Measurements from ENCODE around the gene CATSPER3. TPM values are rescaled to one million over a fixed set of nuclear protein-coding genes. Genes with fewer than 3 reads are reported as not detected.

CATSPER3 gene
- total RNA-seq, 5 donors from 2014 or later (not counting 1 experiment from before 2014, with no cell fraction given): 0.44 to 1.1 (median 0.93) TPM; not detected in 2

DNA sequence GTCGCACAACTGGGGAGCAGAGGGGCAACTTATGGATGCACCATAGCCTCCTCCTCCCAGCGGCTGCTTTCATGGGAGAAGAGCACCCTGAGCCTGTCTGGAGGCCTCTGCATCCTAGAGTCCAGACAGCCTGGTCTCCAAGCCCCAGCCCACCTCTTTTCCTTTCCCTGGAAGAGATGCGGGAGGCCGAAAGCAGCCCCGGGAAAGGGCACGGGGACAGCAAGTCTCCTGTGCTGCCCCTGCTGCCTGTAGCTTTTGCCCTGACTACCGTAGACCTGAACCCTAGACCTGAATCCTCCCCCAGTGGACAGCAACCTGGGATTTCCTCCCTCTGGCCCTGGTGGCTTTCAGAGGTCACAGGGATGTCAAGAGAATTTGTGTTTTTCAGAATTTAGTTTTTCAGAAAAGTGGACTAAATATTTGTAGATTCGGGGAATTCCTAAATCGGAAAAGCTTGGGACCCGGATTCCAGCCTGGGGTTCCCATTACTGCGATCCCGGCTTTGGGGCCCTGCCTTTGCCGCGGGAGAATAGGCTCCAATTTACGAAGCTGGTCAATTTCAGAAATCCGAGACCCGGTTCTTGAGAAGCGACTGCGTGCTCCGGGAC is 70.6 kb downstream of the CATSPER3 start:
- Histone ChIP-seq H3K4me1 (ENCODE audit: control insufficient read depth in 1 of 2, extremely low read depth in 1 of 2, insufficient read depth in 2 of 2, low read length in 2 of 2) (peaks cover 0 to 33% of the 10 kb centered on the region in 2 experiments), H3K27me3 (replicated peaks in 1 of 2; ENCODE audit: control insufficient read depth in 2 of 2, extremely low read depth in 1 of 2, insufficient read depth in 2 of 2, low read length in 1 of 2) (peaks cover 7 to 80% of the 10 kb centered on the region in 2 experiments), H3K4me3 (ENCODE audit: control insufficient read depth in 1 of 2, extremely low read depth in 1 of 2, low read length in 1 of 2) (peak overlapping the region in 1 of 2 donors; percentile 35), H3K36me3 (ENCODE audit: control insufficient read depth in 2 of 2, extremely low read depth in 1 of 2, insufficient read depth in 1 of 2, low read length in 1 of 2) (no peaks in the 10 kb centered on the region), H3K27ac (ENCODE audit: low read length) (no peak overlapping the region), H3K9me3 (no peaks in the 10 kb centered on the region)
- no peaks in the 10 kb centered on the region for H3K36me3 Mint-ChIP-seq
- no peaks in the 10 kb centered on the region for H3K9me3 Mint-ChIP-seq
- peaks cover 62 to 74% of the 10 kb centered on the region in 2 donors for H3K27me3 Mint-ChIP-seq
- ATAC-seq (replicated peaks in 1 of 4): no peak
- ChIA-PET POLR2A (no interaction called here), CTCF (no interaction called here)
- H3K27ac Mint-ChIP-seq: no peak overlapping the region
- no peak for DNase-seq
- H3K4me1 Mint-ChIP-seq: peaks cover 11 to 31% (median 23%) of the 10 kb centered on the region in 3 donors
- WGBS (ENCODE audit: insufficient coverage): 15% methylated on average over 19 of the region's 20 CpGs
- peak overlapping the region in 1 of 3 donors; percentile 51 for H3K4me3 Mint-ChIP-seq

DNA sequence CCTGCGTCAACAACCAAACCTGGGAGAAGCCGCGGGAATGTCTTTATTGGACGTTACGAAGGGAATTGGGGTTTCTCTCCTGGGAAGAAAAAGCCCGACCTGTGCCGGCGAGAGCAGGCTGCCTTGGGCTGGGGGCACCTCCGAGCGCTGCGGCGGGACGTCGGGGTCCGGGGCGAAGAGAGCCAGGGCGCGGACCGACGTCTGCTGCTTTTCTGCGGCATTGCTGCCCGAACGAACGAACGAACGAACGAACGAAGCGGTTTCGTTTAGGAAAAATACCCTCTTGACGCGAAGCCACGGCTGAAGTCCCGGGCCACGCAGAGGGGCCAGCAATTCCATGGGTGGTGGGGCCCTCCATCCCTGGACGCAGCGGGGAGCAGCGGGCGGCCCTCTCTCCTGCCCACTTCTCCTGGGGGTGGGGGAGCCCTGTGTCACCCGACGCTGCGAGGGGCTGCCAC is 71.1 kb downstream of the CATSPER3 start:
- ChIA-PET POLR2A (no interaction called here), CTCF (no interaction called here)
- H3K4me1 Mint-ChIP-seq: peaks cover 9 to 30% (median 22%) of the 10 kb centered on the region in 3 donors

DNA sequence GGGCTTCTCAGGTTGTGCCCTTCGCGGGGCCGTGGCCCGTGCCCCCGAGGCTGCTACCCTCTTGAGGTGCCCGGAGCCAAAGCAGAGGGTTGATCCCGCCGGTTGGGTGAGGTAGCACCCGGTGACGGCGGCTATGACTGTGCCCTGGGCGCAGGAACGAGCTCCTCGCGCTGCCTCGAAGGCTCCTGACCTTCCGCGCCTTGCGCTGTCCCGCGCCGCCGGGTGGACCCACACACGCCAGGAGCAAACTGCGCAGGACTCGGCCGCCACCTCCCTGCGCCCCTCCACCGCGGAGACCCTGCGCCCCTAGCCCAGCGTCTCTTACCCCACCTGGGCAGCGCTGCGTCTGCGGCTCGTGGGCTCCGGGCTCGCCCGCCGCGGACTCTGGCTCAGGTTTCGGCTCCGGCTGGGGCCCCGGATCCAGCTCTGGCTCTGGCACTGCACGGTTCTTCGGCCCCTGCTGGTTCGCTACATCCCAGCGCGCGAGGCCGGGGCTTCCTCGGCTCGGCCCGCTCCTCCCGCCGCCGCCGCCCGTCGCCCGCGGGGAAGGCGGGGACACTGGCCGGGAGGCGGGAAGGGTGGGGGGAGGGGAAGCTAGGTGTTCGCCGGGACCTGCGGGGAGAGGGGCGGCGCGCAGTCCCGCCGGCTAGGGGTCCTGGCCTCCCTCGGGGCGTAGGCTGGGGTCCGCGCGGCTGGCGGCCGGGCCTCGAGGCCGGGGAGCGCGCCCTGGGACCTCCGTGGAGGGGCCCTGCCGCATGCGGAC is 71.7 kb downstream of the CATSPER3 start:
- H3K9me3 ChIP-seq: no peaks in the 10 kb centered on the region
- H3K36me3 ChIP-seq (ENCODE audit: control insufficient read depth in 2 of 2, extremely low read depth in 1 of 2, insufficient read depth in 1 of 2, low read length in 1 of 2): no peaks in the 10 kb centered on the region
- peak overlapping the region in 1 of 2 donors; percentile 17 for H3K4me3 ChIP-seq (ENCODE audit: control insufficient read depth in 1 of 2, extremely low read depth in 1 of 2, low read length in 1 of 2)
- Mint-ChIP-seq H3K27ac (no peak overlapping the region), H3K4me3 (peak overlapping the region in 2 of 3 donors; percentile 43 to 58), H3K36me3 (no peaks in the 10 kb centered on the region), H3K9me3 (no peaks in the 10 kb centered on the region), H3K4me1 (peaks cover 9 to 28% (median 21%) of the 10 kb centered on the region in 3 donors), H3K27me3 (peaks cover 69 to 83% of the 10 kb centered on the region in 2 donors)
- H3K27me3 ChIP-seq (replicated peaks in 1 of 2; ENCODE audit: control insufficient read depth in 2 of 2, extremely low read depth in 1 of 2, insufficient read depth in 2 of 2, low read length in 1 of 2): peaks cover 9 to 83% of the 10 kb centered on the region in 2 experiments
- WGBS (ENCODE audit: insufficient coverage): 8% methylated on average over 84 of the region's 87 CpGs
- DNase-seq: no peak
- ATAC-seq (replicated peaks in 1 of 4): peak in 3 of 4 experiments; percentile 25 to 52 (median 40)
- no peak overlapping the region for H3K27ac ChIP-seq (ENCODE audit: low read length)
- ChIA-PET CTCF (no interaction called here), POLR2A (interaction anchor here in 1 of 2 donors (0.7 kb wide), 1 partner anchor 515 kb away, joined by 4 read pairs; no protein-coding TSS in a partner anchor)
- H3K4me1 ChIP-seq (ENCODE audit: control insufficient read depth in 1 of 2, extremely low read depth in 1 of 2, insufficient read depth in 2 of 2, low read length in 2 of 2): peaks cover 0 to 29% of the 10 kb centered on the region in 2 experiments

More for the DNA sequence above, 71.1 kb downstream of the CATSPER3 start:
- Histone ChIP-seq H3K9me3 (no peaks in the 10 kb centered on the region), H3K4me3 (ENCODE audit: control insufficient read depth in 1 of 2, extremely low read depth in 1 of 2, low read length in 1 of 2) (peak overlapping the region in 1 of 2 donors; percentile 35), H3K36me3 (ENCODE audit: control insufficient read depth in 2 of 2, extremely low read depth in 1 of 2, insufficient read depth in 1 of 2, low read length in 1 of 2) (no peaks in the 10 kb centered on the region), H3K27ac (ENCODE audit: low read length) (no peak overlapping the region), H3K4me1 (ENCODE audit: control insufficient read depth in 1 of 2, extremely low read depth in 1 of 2, insufficient read depth in 2 of 2, low read length in 2 of 2) (peaks cover 0 to 31% of the 10 kb centered on the region in 2 experiments), H3K27me3 (replicated peaks in 1 of 2; ENCODE audit: control insufficient read depth in 2 of 2, extremely low read depth in 1 of 2, insufficient read depth in 2 of 2, low read length in 1 of 2) (peaks cover 7 to 79% of the 10 kb centered on the region in 2 experiments)
- DNase-seq (no peak), ATAC-seq (replicated peaks in 1 of 4) (peak in 2 of 4 experiments; percentile 14 to 21)
- no peak overlapping the region for H3K27ac Mint-ChIP-seq
- 7% methylated on average over 39 of the region's 42 CpGs for WGBS (ENCODE audit: insufficient coverage)
- H3K27me3 Mint-ChIP-seq: peaks cover 65 to 78% of the 10 kb centered on the region in 2 donors
- peak overlapping the region in 1 of 3 donors; percentile 51 for H3K4me3 Mint-ChIP-seq
- H3K36me3 Mint-ChIP-seq: no peaks in the 10 kb centered on the region
- H3K9me3 Mint-ChIP-seq: no peaks in the 10 kb centered on the region

DNA sequence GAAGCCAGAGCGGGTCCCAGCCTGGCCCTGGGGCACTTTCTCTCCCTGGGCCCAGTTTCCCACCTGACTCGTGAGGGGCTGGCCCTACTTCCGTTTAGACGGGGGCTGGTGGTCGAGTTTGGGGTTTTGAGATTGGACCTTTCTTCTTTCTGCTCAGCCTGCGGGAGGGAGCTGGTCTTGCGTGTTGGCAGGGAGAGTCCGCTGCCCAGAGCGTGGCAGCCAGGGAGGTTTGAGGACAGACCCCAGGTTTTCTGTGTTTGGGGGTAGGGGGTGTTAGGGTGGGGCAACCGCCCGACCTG is 72.3 kb downstream of the CATSPER3 start:
- Mint-ChIP-seq H3K27ac (no peak overlapping the region), H3K4me1 (peaks cover 5 to 24% (median 18%) of the 10 kb centered on the region in 3 donors), H3K4me3 (peak overlapping the region in 2 of 3 donors; percentile 21 to 58), H3K27me3 (peaks cover 65 to 83% of the 10 kb centered on the region in 2 donors), H3K9me3 (no peaks in the 10 kb centered on the region), H3K36me3 (no peaks in the 10 kb centered on the region)
- 3% methylated on average over 5 of the region's 11 CpGs for WGBS (ENCODE audit: insufficient coverage)
- H3K4me3 ChIP-seq (ENCODE audit: control insufficient read depth in 1 of 2, extremely low read depth in 1 of 2, low read length in 1 of 2): peak overlapping the region in 1 of 2 donors; percentile 17
- H3K9me3 ChIP-seq: no peaks in the 10 kb centered on the region
- ChIA-PET CTCF (no interaction called here), POLR2A (interaction anchor here in 1 of 2 donors (0.7 kb wide), 1 partner anchor 515 kb away, joined by 4 read pairs; no protein-coding TSS in a partner anchor)
- H3K27me3 ChIP-seq (replicated peaks in 1 of 2; ENCODE audit: control insufficient read depth in 2 of 2, extremely low read depth in 1 of 2, insufficient read depth in 2 of 2, low read length in 1 of 2): peaks cover 9 to 83% of the 10 kb centered on the region in 2 experiments
- H3K4me1 ChIP-seq (ENCODE audit: control insufficient read depth in 1 of 2, extremely low read depth in 1 of 2, insufficient read depth in 2 of 2, low read length in 2 of 2): peaks cover 0 to 24% of the 10 kb centered on the region in 2 experiments
- no peaks in the 10 kb centered on the region for H3K36me3 ChIP-seq (ENCODE audit: control insufficient read depth in 2 of 2, extremely low read depth in 1 of 2, insufficient read depth in 1 of 2, low read length in 1 of 2)
- DNase-seq (no peak), ATAC-seq (replicated peaks in 1 of 4) (no peak)
- no peak overlapping the region for H3K27ac ChIP-seq (ENCODE audit: low read length)

DNA sequence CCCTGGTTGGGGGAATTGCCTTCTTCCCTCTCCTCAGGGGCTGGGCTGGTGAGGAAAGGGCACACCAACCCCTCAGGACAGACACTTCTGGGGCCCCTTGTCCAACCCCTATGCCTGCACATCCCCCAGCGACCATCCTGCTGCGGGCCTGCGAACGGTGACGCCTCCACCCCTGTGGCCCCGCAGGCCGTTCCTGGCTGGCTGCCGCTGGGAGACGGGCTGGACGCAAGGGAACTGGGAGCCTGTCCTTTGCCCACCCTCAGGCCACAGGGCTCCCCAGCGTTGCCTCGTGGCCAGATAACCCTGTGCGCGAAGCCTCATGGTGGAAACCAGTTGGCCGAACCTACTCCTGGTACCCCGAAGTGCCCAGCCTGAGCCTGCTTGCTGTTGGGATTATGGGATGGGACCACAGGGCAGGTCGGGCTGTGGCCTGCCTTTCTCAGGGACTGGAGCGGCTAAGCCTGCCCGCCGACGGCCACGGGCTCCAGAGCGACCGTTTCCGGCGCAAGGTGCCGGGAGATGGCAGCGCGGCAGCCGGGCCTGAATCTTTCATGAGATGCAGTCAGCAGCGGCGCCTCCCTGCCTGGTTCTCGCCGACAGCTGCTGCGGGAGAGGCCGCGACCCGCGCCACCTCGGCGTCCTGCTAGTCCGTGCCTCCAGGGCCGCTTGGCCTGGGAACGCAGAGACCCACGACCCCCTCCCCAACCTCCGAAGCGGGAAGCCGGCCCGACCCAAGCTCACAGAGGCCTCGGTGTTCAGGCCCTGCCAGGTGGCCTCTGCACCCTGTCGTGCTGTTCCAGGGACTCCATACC is 72.8 kb downstream of the CATSPER3 start:
- Histone ChIP-seq H3K27me3 (replicated peaks in 1 of 2; ENCODE audit: control insufficient read depth in 2 of 2, extremely low read depth in 1 of 2, insufficient read depth in 2 of 2, low read length in 1 of 2) (peaks cover 13 to 83% of the 10 kb centered on the region in 2 experiments), H3K4me3 (ENCODE audit: control insufficient read depth in 1 of 2, extremely low read depth in 1 of 2, low read length in 1 of 2) (no peak overlapping the region)
- ATAC-seq (replicated peaks in 1 of 4): no peak

More for the DNA sequence above, 72.8 kb downstream of the CATSPER3 start:
- Histone ChIP-seq H3K27ac (ENCODE audit: low read length) (no peak overlapping the region), H3K4me1 (ENCODE audit: control insufficient read depth in 1 of 2, extremely low read depth in 1 of 2, insufficient read depth in 2 of 2, low read length in 2 of 2) (peaks cover 0 to 23% of the 10 kb centered on the region in 2 experiments), H3K9me3 (no peaks in the 10 kb centered on the region), H3K36me3 (ENCODE audit: control insufficient read depth in 2 of 2, extremely low read depth in 1 of 2, insufficient read depth in 1 of 2, low read length in 1 of 2) (no peaks in the 10 kb centered on the region)
- Mint-ChIP-seq H3K36me3 (no peaks in the 10 kb centered on the region), H3K27ac (no peak overlapping the region), H3K4me3 (peak overlapping the region in 2 of 3 donors; percentile 21 to 58), H3K4me1 (peaks cover 0 to 20% (median 16%) of the 10 kb centered on the region in 3 donors), H3K27me3 (peaks cover 66 to 82% of the 10 kb centered on the region in 2 donors), H3K9me3 (no peaks in the 10 kb centered on the region)
- ChIA-PET POLR2A (interaction anchor here in 1 of 2 donors (0.7 kb wide), 1 partner anchor 516 kb away, joined by 4 read pairs; no protein-coding TSS in a partner anchor), CTCF (no interaction called here)
- WGBS (ENCODE audit: insufficient coverage): 5% methylated on average over 46 of the region's 51 CpGs
- DNase-seq: no peak
